Renal cortex interstitium (tissue), 15 donors: ENCODE results near the gene CTLA4. TPM values are rescaled to one million over a fixed set of nuclear protein-coding genes. Genes with fewer than 3 reads are reported as not detected.

Experiments
- DNase-seq, 11 donors: peaks; one replicate each; pipeline ENCODE4 v3.0.0-alpha.2; 2013; ENCODE audit warnings: low read depth in 9 of 11, low spot score in 4 of 11; ENCODE audit errors: extremely low read depth in 1 of 11
- long read RNA-seq, 16 experiments: transcript quantifications; one replicate each; lab custom pipeline, GENCODE V29; 2026
- polyA plus RNA-seq, 3 donors: library from polyadenylated mRNA; unstranded; fragments of 120-200 nt; gene quantifications; one replicate each; pipeline ENCODE4 v1.2.1, GENCODE V29; 2013; ENCODE audit not compliant: insufficient read length in 3 of 3

The CTLA4 gene
- polyA plus RNA-seq, result under 1 TPM in 1 of 3 donors, not detected in 2; 0.29 TPM
- long read RNA-seq, donor 1, result 0 reads
- long read RNA-seq, donor 2, result 0 reads
- long read RNA-seq, donor 3, result 0 reads
- long read RNA-seq, donor 4, result 0 reads
- long read RNA-seq, donor 5, result 0 reads
- long read RNA-seq, donor 6, result 0 reads
- long read RNA-seq, donor 7, result 0 reads
- long read RNA-seq, donor 8, result 0 reads
- long read RNA-seq, donor 9, result 0 reads
- long read RNA-seq, donor 10, result 0 reads
- long read RNA-seq, donor 11, result 0 reads
- long read RNA-seq, donor 12, result 0 reads
- long read RNA-seq, donor 13, result 0 reads
- long read RNA-seq, donor 14, result 0 reads
- long read RNA-seq, donor 15, result 0 reads
- long read RNA-seq, donor 16, result 0 reads

DNA sequence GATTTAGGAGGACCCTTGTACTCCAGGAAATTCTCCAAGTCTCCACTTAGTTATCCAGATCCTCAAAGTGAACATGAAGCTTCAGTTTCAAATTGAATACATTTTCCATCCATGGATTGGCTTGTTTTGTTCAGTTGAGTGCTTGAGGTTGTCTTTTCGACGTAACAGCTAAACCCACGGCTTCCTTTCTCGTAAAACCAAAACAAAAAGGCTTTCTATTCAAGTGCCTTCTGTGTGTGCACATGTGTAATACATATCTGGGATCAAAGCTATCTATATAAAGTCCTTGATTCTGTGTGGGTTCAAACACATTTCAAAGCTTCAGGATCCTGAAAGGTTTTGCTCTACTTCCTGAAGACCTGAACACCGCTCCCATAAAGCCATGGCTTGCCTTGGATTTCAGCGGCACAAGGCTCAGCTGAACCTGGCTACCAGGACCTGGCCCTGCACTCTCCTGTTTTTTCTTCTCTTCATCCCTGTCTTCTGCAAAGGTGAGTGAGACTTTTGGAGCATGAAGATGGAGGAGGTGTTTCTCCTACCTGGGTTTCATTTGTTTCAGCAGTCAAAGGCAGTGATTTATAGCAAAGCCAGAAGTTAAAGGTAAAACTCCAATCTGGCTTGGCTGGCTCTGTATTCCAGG is at the start of gene CTLA4:
TSS of gene CTLA4 (plus strand) at position 211 of the 640 bp plus-strand sequence. CDS start at position 383, 172 bp downstream.
- DNase-seq, result no peak

- no peak for DNase-seq
These were observed 48.9 kb upstream of the CTLA4 start for GRCh38 chr2:203818656-203819055.

DNA sequence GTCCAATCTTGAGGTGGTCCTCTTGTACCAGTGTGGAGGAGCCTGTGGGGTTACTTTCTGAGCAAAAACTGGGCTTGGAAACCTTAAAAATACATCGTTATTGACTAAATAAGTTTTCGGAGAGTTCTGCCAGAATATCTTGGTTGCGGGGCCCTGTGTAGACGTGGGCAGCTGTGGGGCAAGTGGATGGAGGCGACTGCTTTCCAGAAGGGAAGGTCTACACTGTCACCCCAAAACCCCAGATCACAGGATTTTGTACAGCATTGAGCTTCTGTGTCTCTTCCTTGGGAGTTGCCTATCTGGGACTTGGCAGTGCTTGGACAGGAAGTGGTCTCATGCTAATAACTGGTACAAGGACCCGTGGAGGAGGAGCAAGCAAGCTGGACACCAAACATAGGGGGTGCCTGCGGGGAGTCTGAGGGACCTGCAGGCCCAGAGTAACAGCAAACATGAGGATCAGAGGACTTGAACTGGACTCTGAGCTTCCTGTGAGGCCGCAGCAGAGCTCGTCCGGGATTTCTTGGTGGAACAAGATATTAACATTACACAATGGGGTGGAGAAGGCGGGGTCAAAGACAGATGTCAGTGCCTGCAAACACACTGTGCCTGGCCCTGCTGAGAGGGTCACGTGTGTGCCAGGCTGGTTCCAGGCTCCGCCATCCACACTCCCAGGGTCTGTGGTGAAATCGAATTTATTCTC is 48.0 kb upstream of the CTLA4 start:
- no peak for DNase-seq

DNA sequence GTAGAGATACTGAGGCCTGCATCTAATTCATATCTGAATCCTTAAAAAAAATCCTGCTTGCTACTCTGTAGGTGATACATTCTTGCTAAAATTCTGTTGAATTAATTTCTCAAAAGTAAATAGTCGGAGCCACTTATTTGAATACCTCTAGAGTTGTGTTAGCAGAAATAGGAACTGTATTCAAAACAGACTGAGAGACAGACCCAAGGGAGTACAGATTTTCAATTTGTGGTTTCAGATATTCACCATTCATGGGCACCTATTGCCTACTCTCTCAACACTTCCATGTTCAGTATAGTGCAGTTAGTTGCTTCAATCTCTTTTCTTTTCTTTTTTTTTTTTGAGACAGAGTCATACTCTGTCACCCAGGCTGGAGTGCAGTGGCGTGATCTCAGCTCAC is 46.6 kb upstream of the CTLA4 start:
- no peak for DNase-seq

GRCh38 chr2:203822240-203822639 is 45.3 kb upstream of the CTLA4 start:
- DNase-seq, result no peak

DNA sequence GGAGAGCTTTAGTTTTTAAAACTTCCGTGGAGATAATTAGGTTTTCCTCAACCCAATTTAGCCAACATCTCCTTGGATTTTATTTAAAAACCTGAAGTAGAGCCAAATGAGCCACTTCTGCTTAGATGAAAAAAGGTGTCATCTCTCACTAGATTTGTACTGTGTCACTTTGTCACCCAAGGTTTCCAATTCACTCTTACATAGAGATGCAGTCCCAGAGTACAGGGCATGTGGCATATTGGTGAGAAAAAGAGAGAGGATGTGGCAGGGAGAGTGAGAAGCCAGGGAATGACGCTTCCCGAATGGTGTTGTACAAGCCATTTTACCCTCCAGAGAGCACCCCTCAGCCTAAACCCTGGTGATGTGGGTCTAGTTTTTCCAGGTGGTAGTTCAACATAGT is 44.4 kb upstream of the CTLA4 start:
- no peak for DNase-seq

GRCh38 chr2:203824057-203824456 is 43.5 kb upstream of the CTLA4 start:
- no peak for DNase-seq

DNA sequence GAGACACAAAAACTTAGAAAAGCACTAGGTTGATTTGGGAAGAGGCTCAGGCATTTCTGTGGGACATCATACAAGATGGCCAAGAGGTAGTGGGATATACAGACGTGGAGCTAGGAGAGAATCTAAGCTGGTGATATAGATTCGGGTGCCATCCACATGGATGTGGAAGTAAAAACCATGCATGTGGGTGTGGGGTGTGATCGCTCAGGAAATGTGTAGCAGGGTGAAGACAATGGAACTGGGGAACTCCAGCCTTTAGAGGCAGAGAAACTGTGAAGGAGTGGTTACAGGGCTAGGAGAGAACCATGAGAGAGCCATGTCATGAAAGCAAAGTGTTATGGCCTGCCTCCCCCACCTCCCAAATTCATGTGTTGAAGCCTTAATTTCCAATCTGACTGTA is 43.0 kb upstream of the CTLA4 start:
- DNase-seq, result no peak

GRCh38 chr2:203826704-203827103 is 40.9 kb upstream of the CTLA4 start:
- no peak for DNase-seq

GRCh38 chr2:203830304-203831055 is 37.1 kb upstream of the CTLA4 start:
- DNase-seq, result no peak

GRCh38 chr2:203835420-203835819 is 32.2 kb upstream of the CTLA4 start:
- DNase-seq, result no peak

DNA sequence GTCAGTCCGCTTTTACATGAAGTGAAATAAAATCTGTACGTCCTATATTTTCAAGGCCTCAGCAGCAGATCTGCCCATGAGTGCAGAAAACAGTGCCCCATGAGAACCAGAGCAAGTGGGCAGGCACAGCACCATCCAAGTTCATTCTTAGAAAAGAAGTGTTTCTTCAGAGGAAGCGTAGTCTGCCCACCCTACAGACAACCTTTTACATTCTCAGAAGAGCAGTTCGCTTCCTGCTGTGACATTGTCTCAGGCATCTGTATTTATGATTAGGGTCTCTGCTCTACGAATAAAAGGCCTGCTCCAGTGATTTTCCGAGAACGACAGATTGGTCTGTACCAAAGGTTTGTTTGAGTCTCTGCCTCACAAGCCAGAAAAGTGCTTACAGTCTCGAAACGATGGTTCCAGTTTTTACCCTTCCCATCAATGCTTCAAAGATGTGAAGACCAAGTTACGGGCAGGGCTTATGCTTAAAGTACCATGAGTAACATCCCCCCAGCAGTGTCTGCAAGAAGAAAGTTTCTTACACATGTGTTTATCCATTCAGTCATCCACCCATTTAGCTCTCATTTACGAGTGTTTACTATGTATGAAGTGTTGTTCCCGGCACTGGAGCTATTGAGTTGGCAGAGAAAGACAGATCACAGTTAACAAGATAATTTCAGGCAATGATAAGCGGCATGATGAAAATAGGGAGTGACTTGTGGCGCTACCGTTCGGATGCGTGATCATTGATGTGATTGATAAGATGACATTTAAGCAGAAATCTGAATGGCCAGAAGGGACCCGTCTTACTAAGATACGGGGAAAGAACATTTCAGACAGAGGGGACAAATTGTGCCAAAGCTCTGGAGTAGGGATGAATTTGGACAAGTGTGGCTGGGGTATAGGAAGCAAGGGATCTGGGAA is 31.4 kb upstream of the CTLA4 start:
- DNase-seq, result no peak

DNA sequence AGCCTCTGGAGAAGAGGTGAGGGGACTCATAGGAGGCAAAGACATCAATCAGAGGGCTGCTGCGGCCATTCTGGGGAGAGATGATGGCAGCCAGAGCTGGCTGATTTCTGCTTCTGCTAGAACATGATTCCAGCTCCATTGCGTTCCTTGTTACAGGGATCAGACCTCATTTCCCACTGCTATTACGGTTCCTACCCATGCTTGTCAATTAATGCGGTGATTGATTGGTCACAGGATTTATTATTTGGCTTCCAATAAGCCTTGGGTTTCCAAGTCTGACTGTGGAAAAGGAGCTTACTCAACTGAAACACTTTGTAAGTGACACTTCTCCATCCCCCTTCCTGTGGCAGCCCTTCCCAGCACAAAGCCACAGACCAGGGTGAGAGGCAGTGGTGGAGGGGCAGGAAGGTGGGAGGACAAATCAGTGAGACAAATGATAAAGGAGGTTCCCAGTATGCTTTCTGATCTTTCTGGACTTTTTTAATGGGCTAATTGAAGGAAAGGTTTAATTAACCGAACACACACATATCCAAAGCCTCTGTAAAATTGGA is 26.8 kb upstream of the CTLA4 start:
- peak in 4 of 11 donors; percentile 7 to 22 (median 14) for DNase-seq

- no peak for DNase-seq
These were observed 25.9 kb upstream of the CTLA4 start for GRCh38 chr2:203841654-203842053.

GRCh38 chr2:203842373-203842772 is 25.2 kb upstream of the CTLA4 start:
- no peak for DNase-seq

GRCh38 chr2:203846490-203847105 is 21.0 kb upstream of the CTLA4 start:
- no peak for DNase-seq

DNA sequence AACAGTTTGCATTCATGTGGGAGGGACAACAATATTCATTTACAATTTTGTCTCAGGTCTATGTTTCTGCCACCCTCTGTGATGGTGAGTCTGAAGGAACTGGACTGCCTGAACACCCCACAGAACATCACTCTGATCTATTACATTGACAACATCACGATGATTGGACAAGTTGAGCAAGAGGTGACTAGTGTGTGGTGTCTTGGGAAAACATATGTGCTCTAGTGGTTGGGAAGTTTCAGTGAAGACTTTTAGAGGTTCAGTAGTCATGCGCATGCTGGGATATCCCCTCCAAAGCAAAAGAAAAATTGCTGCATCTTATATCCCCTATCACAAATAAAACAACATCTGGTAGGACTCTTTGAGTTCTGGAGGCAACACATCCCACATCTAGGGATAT is 18.6 kb upstream of the CTLA4 start:
- DNase-seq, result no peak

- DNase-seq, result no peak
These were observed 14.8 kb upstream of the CTLA4 start for GRCh38 chr2:203852760-203853159.
